Sciatic nerve (tissue), 2 donors: Measurements from ENCODE around the gene TLE4. TPM values are rescaled to one million over a fixed set of nuclear protein-coding genes. Genes with fewer than 3 reads are reported as not detected.
A peak's percentile ranks its signal among the peaks of the same experiment; 100 is the strongest.
"Not testable (repeated sequence)": the region's sequence is repeated elsewhere in the genome, so short reads cannot be mapped to it uniquely, and the experiment has no call there.

ENCODE experiments used
- ATAC-seq: fragments of 200-7000 bp; cut with Tn5 transposase; one replicate; pipeline ENCODE4 v1.9.1; 2020; ENCODE audit warnings: mild to moderate bottlenecking, moderate library complexity
- DNase-seq: peaks from one replicate; pipeline ENCODE4 v3.0.0-alpha.2; 2020; ENCODE audit warnings: low spot score
- intact Hi-C: fragments of 100-400 bp; cut with DNase I; formaldehyde crosslinking; loops from one replicate; pipeline ENCODE4 v1.14.2; 2022
- total RNA-seq: library from RNA; stranded (reverse); fragmentation: NEBNext Ultra II Directional; extraction: Animal tissue kit (Norgen Biotek cat#: 25700); gene quantifications from one replicate; pipeline ENCODE4 v1.2.1, GENCODE V29; 2021
- donor health status: DM: no; HTN: no; CAD: no.
- donor health status: DM: no; HTN: no; CAD: no.

The TLE4 gene
- 36.2 TPM for total RNA-seq

DNA sequence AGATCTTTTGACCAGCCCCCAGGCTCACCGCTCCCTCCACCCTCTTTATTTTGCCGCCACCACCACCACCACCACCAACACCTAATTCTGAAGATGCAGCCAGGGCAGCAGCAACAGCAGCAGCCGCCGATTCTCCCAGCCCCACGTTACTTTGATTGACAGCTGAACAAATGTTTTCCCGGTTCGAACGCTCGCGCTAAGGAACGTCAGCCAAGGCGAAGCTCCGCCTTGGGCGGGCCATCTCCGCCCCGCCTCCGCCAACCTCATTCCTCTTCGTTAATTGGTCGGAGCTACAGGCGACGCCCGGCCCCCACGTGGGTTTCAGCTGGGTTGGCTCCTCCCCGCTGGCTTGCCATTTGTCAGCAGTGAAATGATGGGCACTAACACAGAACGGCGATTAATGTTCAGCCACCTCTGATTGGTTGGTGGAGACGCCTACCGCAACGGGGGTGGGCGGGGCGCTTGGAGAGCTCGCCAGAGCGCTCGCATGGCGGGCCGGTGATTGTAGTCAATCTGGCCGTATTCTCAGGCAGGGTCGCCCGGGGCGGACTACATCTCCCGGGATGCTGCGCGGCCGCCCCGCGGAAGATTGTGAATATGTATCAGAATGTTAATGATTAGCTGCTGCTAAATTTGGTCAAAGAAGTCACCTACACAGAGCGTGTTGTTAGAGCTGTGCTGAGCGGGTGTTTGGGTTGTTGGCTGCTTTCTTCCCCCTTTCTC is at the start of gene TLE4:
Gene TLE4, plus strand, starts transcription at position 657 of the 723 bp plus-strand sequence. CDS start 826 bp downstream, outside the sequence.
- ATAC-seq (peak; percentile 98), DNase-seq (peak; percentile 99)
- intact Hi-C loops: no loop called here

DNA sequence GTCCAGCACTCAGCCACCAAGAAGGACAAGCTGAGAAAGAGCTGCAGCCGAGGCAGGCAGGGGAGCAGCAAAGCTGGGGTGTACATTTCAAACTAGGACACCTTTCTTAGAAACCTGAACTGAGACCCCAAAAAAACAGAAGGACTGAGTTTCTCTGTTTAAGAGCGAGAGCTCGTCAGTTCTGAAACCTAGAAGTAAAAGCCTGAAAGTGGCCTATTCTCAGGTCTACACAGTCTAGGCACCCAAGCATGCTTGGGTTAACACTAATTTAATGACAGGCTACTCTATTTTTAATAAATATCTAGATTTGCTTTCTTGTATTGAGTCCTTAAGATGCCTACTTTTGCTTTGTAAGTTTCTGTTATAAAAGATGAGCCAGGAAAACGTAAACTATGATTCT is 49.0 kb upstream of the TLE4 start:
- intact Hi-C loops: no loop called here
- no peak for ATAC-seq
- no peak for DNase-seq

DNA sequence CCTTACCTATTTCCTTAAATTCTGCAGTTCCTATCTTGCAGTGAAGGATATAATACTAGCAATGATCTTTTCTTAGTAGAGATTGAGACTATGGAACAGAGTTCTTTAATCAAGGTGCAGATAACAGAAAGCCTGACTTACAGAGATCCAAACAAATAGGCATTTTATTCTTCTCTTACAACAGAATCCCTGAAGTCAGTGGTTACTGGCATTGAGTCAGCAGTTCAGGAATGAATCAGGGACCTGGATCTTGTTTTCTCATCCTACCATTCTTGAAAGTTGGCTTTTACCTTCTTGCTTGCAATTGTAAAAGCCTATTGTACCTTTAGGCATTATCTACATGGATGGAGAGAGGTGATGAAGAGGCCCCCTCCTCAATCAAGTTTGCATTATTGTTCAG is 47.5 kb upstream of the TLE4 start:
- no peak for DNase-seq
- ATAC-seq: no peak
- intact Hi-C loops: no loop called here

DNA sequence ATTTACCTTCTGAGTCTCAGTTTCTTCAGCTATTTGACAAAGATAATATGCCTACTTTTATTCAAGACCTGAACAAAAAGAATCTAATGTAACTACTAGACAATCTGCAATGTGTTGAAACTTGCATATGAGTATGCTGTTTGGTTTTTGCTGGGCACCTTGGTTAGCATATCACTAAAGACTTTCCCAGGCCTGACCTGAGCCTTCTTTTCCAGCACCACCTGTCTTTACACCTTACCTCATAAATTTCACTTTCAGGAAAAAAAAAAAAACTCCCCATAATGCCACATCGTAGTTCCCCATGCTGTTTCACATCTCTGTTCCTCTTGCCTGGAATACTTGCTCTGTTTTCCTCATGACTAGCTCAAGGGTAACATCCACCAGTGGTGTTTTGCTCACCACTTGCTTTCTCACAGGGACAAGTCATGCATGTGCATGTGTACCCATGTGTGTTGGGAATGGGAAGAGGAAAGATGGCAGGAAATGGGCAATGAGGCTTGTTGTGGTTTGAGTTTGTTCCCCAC is 45.6 kb upstream of the TLE4 start:
- intact Hi-C loops: no loop called here
- ATAC-seq (no peak), DNase-seq (no peak)

DNA sequence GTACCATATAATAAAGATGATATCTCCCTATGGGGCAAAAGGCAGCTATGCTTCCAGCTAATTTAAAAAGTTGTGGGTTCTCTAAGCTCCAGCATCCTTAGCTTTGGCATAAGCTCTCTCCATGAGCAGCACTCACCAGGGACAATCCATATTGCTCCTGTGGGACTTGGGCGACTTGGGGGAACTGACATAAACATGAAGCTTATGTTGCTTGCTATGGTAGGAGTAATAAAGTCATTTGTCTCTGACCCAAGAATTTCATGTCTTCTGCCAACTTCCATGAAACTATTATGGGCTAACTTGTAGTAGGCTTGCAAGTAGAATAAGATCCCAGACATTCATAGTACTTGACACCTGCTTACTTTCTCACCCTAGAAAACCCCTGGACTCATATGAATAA is 36.2 kb upstream of the TLE4 start:
- no peak for DNase-seq
- no peak for ATAC-seq
- intact Hi-C loops: no loop called here

DNA sequence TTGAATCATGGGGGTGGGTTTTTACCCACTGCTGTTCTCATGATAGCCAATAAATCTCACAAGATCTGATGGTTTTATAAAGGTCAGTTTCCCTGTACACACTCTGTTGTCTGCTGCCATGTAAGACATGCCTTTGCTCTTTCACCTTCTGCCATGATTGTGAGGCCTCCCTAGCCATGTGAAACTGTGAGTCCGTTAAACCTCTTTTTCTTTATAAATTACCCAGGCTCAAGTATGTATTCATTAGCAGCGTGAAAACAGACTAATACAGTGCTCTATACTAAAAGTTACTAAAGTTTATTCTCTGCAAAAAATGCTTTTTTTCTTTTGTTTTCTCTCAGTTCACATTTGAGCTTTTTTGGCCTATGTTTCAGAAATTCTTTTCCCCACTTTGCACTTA is 33.9 kb upstream of the TLE4 start:
- DNase-seq (no peak), ATAC-seq (no peak)
- intact Hi-C loops: no loop called here

DNA sequence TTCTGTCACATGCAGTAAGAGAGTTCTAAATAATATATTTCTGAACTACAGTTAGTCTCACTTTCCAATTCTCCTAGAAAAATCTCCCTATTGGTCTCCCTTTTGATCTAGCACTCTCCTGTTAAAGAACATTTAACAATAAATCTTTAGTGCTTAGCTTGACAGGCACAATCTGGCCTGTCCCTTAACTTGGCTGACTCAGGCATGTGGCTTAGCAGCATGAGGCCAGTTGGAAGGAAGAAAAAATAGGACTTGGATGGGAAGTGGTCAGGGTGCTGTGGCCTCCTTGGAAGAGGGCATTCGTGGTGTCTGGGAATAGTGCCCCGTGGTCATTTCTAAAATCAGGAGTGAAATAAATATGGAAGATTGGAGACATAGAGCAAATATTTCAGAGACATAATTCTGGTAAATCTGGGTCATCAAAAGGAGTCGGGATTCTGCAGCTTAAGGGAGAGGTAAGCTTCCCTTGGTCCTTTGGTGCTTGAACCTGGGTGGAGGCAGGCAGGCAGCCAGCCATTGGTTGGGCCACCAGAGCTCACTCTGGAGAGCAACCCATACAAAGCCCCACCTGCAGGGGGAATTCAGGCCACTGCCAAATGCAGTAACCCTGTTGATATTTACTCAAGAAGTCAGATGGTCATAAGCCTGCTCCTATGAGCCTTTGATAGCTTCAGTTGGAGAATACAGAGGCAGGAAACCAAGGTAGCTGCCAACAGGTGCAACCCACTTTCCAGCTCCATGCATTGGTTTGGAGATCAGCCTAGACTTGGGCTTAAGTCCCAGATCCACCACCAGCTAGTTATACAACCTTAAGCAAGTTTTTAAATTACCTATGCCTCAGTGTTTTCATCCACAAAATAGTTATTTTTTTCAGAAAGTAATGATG is 28.8 kb upstream of the TLE4 start:
- intact Hi-C loops: no loop called here
- ATAC-seq (no peak), DNase-seq (no peak)

DNA sequence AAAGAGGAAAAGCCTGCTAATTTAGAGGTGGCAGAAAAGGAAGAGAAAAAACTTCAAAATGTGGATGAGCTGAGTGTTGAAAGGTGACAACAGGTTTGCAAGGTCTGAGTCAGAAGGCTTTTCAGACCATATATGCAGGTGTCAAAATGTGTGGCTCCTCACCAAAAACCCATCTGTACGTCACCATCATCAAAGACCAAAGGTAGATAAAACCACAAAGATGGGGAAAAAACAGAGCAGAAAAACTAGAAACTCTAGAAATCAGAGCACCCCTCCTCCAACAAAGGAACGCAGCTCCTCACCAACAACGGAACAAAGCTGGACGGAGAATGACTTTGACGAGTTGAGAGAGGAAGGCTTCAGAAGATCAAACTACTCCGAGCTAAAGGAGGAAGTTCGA is 27.4 kb upstream of the TLE4 start:
- intact Hi-C loops, DNase-seq, ATAC-seq: not testable (repeated sequence)

DNA sequence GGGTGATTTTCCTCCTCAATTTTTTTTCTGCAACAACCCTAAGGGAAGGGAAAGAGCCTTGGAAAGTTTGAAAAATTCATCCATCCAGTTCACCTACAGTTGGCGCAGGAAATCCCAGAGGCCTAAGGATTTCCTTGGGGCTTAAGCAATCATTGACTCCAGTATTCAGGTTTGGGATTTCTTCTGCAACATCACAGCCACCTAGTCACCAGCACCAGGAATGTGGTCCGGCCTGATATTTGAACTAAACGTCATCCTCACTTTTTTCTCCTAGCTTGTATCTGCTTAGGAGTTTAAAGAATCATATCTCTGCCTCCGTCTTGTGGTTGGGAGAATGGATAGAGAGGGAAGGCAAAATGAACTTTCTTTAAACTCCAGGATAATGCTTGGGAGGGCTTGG is 20.2 kb upstream of the TLE4 start:
- ATAC-seq (no peak), DNase-seq (no peak)
- intact Hi-C loops: no loop called here

DNA sequence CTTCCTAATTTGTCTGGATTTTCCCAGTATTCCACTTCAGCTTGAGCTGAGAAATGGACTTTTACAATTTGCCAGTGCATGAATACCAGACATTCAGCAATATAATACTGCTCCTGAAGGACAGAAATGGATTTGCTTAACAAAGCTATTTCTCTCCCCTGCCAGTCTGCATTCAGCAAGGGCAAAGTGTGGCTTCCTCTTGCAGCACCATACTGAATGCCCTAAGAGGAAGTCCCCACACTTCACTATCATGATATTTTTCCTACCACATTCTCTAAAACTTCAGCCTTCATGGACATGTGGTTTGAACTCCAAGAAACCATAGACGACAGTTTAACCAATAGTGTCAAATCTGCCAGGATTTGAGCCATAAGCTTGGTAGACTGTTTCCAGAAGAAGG is 19.8 kb upstream of the TLE4 start:
- ATAC-seq (no peak), DNase-seq (no peak)
- intact Hi-C loops: no loop called here

DNA sequence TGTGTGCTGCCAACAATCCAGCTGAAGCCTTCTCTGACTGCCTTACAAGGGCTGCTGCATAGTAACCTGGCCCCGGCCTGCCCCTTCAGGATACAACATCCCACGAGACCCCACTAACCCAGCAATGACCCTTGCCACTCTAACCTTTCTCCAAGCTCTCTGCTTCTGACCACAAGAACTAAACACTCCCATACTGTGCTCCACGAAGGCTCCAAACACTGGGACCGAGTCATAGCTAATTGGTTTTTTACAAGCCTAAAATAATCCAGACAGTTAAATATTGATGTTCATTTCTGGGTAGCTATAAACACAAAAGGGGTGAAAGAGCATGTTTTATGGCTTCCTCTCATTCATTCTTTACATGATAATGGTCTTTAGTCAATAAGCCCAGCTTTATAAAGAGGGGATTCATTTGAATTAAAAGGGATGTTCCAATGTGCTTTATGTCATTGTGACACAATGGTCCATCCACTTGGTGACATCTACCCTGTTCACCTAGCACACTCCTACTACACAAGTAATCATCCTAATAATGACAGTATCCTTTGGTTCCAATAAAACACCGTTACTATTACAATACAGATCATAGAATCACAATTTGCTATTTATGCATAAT is 16.2 kb upstream of the TLE4 start:
- no peak for DNase-seq
- ATAC-seq: peak; percentile 89
- intact Hi-C loops: no loop called here

DNA sequence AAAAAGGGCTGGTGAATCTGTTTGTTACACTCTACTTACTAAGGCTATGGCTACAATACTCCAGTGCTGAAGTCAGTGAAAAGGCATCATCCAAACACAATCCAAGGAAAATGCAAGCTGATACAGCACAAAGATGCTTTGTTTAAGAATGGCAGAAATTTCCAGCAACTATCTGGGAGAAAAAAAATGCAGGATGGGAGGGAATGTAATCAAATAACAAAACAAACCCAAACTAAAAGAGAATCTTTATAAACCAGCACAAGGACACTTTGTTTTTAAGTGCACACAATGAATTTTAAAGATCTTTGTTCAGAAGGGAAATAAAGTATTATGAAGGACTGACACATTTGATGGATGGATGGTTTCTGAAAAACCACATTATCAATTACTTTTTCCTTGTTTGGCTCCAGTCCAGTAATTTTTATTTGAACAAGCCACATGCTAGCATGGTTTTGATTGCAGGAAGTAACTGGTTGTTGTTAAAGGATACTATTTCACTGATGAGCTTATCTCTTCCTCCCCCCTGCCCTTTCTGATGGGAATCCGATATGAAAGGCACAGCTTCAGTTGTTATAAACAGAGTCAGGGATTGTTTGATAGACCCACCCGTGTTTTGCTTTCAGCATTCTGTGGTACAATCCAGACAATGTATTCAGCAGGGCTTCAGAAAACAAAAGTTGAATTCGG is 12.1 kb upstream of the TLE4 start:
- DNase-seq (no peak), ATAC-seq (peak; percentile 69)
- intact Hi-C loops: no loop called here

DNA sequence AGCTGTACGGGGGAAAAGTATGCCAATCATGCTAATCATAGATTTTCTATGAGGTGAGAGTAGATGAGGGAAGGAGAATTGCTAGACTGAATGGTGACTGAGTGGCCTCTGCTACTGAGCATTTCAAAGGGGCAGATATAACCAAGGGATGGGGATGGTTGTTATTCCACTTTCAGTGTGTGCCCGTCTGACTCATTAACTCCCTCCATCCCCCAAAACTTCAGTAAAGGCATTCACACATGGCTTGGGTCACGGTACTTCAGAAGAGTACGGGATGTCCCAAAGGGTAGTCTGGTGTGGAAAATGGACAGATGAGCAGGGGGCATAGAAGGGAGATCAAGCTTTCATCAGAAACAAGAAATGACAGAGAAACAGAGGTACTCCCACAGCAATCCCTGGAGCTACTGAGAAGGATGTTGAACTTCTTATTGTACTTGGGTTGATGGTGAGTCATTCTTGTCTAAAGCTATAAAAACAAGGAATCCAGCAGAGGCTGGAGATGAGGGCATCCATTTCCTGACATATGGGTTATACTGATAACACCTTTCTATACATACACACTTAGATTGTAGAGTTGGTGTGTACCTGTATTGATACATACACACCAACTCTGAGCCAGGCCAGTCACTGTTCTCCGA is 8.9 kb upstream of the TLE4 start:
- DNase-seq: no peak
- intact Hi-C loops: no loop called here
- no peak for ATAC-seq

DNA sequence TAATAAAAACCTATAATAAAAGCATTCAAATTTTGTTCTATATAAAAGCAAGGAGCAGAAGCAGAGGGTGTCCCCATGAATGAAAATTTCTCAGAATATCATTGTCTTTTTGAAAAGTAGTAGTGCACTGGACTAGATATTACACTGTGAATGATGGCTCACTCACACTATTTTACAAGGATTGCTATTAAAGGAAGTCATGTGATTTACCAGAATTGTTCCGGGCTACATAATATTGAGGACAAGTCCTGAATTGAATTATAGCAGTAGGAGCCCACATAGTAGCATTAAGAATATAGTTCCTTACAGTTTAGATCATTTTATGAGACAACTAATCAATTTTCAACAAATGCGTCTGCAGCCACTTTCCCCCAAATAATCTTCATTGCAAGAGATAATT is 7.7 kb upstream of the TLE4 start:
- DNase-seq (no peak), ATAC-seq (no peak)
- intact Hi-C loops: no loop called here

DNA sequence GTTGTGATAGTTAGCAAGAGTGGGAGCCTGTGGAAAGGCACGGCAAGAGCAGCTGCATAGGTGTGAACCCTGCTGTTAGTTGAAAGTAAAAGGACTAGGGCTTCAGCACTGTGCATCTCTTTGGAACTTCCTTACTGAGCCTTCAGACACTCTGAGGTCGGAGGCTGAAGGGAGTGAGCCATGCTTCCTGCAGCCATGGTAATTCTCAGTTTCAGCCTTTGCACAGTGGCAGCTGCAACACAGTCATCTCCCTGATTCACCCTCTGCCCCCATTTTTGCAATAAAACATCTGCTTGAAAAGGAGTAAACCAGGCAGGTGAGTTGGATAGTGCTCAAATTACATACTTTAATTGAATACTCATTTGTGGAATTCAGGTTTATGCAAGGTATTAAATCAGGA is 6.5 kb upstream of the TLE4 start:
- intact Hi-C loops: no loop called here
- no peak for ATAC-seq

DNA sequence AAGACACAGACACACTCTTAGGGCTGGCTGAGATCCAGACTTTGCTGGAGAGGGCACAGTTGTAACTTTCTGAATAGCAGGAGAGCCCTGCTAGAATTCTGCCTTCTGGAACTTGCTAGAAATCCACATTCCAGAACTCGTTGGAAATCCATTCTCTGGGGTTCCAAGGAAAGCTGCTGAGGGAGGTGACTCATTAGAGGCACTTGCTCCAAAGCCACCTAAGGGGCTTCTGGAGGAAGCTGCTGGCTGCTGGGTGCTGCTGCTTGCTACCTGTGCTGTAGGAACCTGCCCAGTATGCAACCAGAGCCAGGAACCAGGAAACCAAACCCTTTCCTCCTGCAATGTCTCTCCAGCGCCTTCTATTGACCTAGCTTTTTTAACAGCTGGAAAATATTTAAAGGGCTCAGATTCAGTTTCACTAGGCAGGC is 4.1 kb upstream of the TLE4 start:
- no peak for ATAC-seq
- DNase-seq: no peak
- intact Hi-C loops: no loop called here

More for the DNA sequence above, 6.5 kb upstream of the TLE4 start:
- DNase-seq: no peak

DNA sequence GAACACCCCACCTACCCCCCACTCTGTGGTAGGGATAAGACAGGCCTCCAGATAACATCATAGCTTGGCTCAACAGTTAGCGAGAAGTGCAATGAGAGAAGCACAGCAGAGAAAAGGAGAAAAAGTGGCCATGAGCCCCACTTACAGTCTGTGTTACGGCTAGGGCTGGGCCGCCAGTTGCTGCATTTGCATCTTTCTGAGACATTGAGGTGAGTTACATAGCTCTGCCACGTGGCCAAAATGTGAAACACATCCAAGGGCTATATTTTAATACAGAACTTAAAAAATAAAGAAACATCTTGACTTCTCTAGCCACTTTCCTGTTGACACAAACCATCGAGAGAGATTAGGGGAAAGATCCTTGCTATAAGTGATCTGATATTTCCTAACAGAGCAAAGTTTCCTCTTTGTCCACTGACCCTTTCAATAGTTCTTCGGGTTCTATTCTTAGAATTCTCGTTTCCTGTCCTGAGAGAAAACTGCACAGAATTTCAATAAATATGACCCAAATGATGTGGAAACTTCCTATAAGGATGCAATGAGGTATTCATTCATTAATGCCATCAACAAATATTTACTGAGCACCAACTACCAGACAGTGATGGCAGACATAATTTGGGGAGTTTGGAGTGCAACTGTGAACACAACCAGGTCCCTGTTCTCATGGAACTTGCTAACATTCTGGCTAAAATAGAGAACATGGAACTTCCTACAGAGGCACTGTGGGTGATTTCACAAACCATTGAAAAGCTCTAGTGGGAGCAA is 3.2 kb upstream of the TLE4 start:
- ATAC-seq (no peak), DNase-seq (no peak)
- intact Hi-C loops: no loop called here

DNA sequence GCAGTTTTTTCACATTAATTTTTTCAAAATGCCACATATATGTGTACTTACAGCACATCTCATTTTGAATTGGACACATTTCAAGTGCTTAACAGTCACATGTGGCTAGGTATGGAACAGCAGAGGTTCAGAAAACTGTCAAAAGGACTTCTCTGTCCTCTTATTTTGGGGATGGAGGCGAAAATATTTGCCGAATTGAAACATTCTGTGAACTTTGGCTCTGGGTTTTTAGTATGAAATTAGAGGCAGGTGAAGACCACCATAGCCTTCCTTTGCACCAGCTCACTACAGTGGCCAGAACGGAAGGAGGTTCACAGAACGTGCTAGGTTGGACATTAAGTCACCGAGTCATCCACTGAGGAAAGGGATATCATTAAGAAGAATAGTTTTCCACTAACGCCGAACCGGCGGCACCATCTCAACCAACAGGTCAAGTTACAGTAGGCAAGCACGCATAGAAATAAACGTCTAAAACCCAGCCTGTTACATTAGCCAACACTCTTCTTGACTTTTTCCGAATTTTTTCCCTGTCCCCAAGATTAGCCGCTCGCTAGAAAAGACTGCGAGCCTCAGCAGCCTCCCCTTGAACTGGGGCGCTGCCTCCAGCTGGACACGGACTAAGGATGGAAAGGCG is 1.8 kb upstream of the TLE4 start:
- intact Hi-C loops: no loop called here
- ATAC-seq (no peak), DNase-seq (no peak)
